ENCODE data around the gene AP1G1. TPM values are rescaled to one million over a fixed set of nuclear protein-coding genes. Genes with fewer than 3 reads are reported as not detected.

The AP1G1 gene
- total and polyA plus RNA-seq, 2 of the 8 experiments (the other 6 are each of a cell fraction or from before 2014, with no cell fraction given), result 43.9 to 68.4 TPM

DNA sequence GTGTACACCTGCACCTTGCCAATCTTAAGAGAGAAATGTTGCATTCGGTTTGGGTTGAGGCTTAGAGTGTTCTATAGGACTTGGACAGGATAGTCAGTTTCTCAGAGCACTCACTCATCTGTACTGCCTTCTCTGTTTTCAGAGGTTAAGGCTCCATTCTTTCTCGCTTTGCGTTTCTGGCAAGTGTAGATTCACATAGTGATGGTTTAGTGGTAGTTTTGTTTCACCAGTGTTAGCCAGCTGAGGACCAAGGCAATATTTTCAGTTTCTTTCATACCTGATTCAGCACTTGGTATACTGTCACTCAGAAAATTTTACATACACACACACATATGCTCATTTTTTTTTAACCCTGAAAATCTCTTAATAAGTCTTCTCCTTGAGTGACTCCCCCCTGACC lies 38.5 kb upstream of the AP1G1 start:
- no peak overlapping the region for H2BK15ac ChIP-seq (ENCODE audit: low read length)
- H3K27me3 ChIP-seq (replicated peaks in 1 of 4; ENCODE audit: control insufficient read depth in 3 of 4, extremely low read depth in 1 of 4, insufficient read depth in 3 of 4, low read length in 3 of 4), result no peaks in the 10 kb centered on the region
- no peak for FAIRE-seq
- peaks cover 11 to 21% of the 10 kb centered on the region in 2 experiments for H3K79me2 ChIP-seq (ENCODE audit: control insufficient read depth in 1 of 2, insufficient read depth in 2 of 2, low read length in 2 of 2)
- no peak overlapping the region for H4K91ac ChIP-seq (replicated peaks; ENCODE audit: insufficient read length, low read length)
- H2AK5ac ChIP-seq (ENCODE audit: low read depth, low read length), result no peak overlapping the region
- peaks cover 11% of the 10 kb centered on the region; the same call in 1 of the 2 replicates for H3K79me1 ChIP-seq (ENCODE audit: low read depth, low read length)
- no peak overlapping the region for H4K5ac ChIP-seq (ENCODE audit: insufficient read length, low read depth, low read length)
- WGBS, 2 experiments (ENCODE audit: extremely low coverage in 1 of 2, insufficient coverage in 1 of 2, insufficient read length in 1 of 2, insufficient replicate concordance in 2 of 2, low coverage in 1 of 2, low lambda C conversion rate in 2 of 2, missing lambda C conversion rate in 1 of 2), result 84% methylated on average over 3 of the region's 3 CpGs; no CpG with 5 or more reads in 1 of the 2 experiments
- peaks cover 6% of the 10 kb centered on the region for H3K23me2 ChIP-seq (ENCODE audit: low read depth, low read length)
- ChIA-PET CTCF (ENCODE audit: partially characterized antibody) (interaction anchor here (0.5 to 1.3 kb wide), 3 partner anchors 10 to 992 kb away, joined by 3 read pairs; no protein-coding TSS in a partner anchor), POLR2A (ENCODE audit: partially characterized antibody) (interaction anchor here (0.7 to 3.0 kb wide), 7 partner anchors 9 to 90 kb away, joined by 3 to 11 read pairs (median 4); partner anchors contain the start of gene AP1G1)
- no peak overlapping the region for H3K27ac ChIP-seq (ENCODE audit: low read depth, low read length)
- no peaks in the 10 kb centered on the region for H3K9me3 ChIP-seq (ENCODE audit: insufficient read depth in 2 of 2, low read depth in 1 of 2, low read length in 1 of 2)
- H3K56ac ChIP-seq (replicated peaks; ENCODE audit: insufficient read length, low read depth, low read length), result no peak overlapping the region
- no peak for DNase-seq (ENCODE audit: low read depth in 1 of 2, low spot score in 2 of 2)
- H2BK20ac ChIP-seq (ENCODE audit: low read length), result no peak overlapping the region
- TF ChIP-seq KDM5A (IDR thresholded peaks at IDR 0.05; ENCODE audit: low read length) (no peak), EP300 (IDR thresholded peaks at IDR 0.05; ENCODE audit: borderline replicate concordance in 1 of 2, low read depth in 2 of 2, low read length in 2 of 2) (no peak), HDAC6 (IDR thresholded peaks at IDR 0.05; ENCODE audit: low read depth, low read length) (no peak), CTBP2 (IDR thresholded peaks at IDR 0.05; ENCODE audit: borderline replicate concordance, insufficient read depth, insufficient read length, low read length) (no peak), SIN3A (conservative IDR thresholded peaks at IDR 0.05 in 1 of 2, IDR thresholded peaks at IDR 0.05 in 1 of 2; ENCODE audit: low read depth in 1 of 2, low read length in 2 of 2) (no peak), RFX5 (IDR thresholded peaks at IDR 0.05; ENCODE audit: borderline replicate concordance, low read depth, low read length) (no peak), ASH2L (IDR thresholded peaks at IDR 0.05; ENCODE audit: low read length) (no peak), TAF7 (optimal IDR thresholded peaks at IDR 0.05; ENCODE audit: borderline replicate concordance, low read depth, low read length) (no peak), MAX (IDR thresholded peaks at IDR 0.05) (no peak), BCL11A (IDR thresholded peaks at IDR 0.05; ENCODE audit: low read depth in 2 of 2, low read length in 2 of 2) (no peak)
- peaks cover 0 to 5% (median 0%) of the 10 kb centered on the region in 4 experiments; a peak in 2 of 7 replicates for H3K4me1 ChIP-seq (replicated peaks in 1 of 4; ENCODE audit: control insufficient read depth in 3 of 4, insufficient read depth in 4 of 4, low read length in 3 of 4)
- no peak overlapping the region for H3K18ac ChIP-seq (ENCODE audit: extremely low read depth, low read length)
- H3K4me2 ChIP-seq (ENCODE audit: insufficient read depth in 1 of 2, low read depth in 2 of 2, low read length in 2 of 2), result peak overlapping the region; percentile 78 to 90
- peaks cover 0 to 7% of the 10 kb centered on the region in 2 experiments for H4K20me1 ChIP-seq (replicated peaks in 1 of 2; ENCODE audit: control insufficient read depth in 1 of 2, insufficient read depth in 2 of 2, low read length in 2 of 2)
- H4K8ac ChIP-seq (ENCODE audit: extremely low read depth, insufficient read depth, low read length), result no peak overlapping the region
- H3K4ac ChIP-seq (replicated peaks; ENCODE audit: insufficient read length, low read depth, low read length), result no peak overlapping the region
- H3K9ac ChIP-seq (replicated peaks in 1 of 4; ENCODE audit: extremely low read depth in 1 of 4, low read depth in 3 of 4, low read length in 3 of 4), result peak overlapping the region; percentile 44 to 91 (median 82); a peak in 3 of 7 replicates
- H3K4me3 ChIP-seq (ENCODE audit: extremely low read depth in 1 of 4, insufficient read depth in 2 of 4, low read depth in 3 of 4, low read length in 4 of 4), result peak overlapping the region; percentile 78 to 97 (median 94); a peak in 7 of 8 replicates
- no peak overlapping the region for H2BK120ac ChIP-seq (replicated peaks; ENCODE audit: low read depth, low read length)
- no peak overlapping the region for H2BK5ac ChIP-seq (ENCODE audit: low read depth, low read length)
- no peak overlapping the region for H2BK12ac ChIP-seq (ENCODE audit: low read depth, low read length)
- H3K23ac ChIP-seq (ENCODE audit: insufficient read length), result no peak overlapping the region
- no peak overlapping the region for H3K14ac ChIP-seq (ENCODE audit: insufficient read length)
- H2AFZ ChIP-seq (ENCODE audit: low read length), result no peak overlapping the region
- peaks cover 11 to 24% (median 19%) of the 10 kb centered on the region in 4 experiments; a peak in 7 of 8 replicates for H3K36me3 ChIP-seq (ENCODE audit: control insufficient read depth in 2 of 4, insufficient read depth in 4 of 4, low read length in 3 of 4)
